PC-9 (cell line): ENCODE results near the gene ZFHX3.

Experiments used
- CTCF ChIP-seq: fragments of 200-600 bp; sonication (generic); conservative IDR thresholded peaks from 2 replicates; pipeline ENCODE4 v1.6.1; 2017; ENCODE audit warnings: mixed run types, antibody characterized with exemption, mild to moderate bottlenecking, moderate library complexity
- EZH2 ChIP-seq: fragments of 200-600 bp; sonication (generic); IDR thresholded peaks from 2 replicates; pipeline ENCODE4 v1.8.0; 2017; ENCODE audit warnings: antibody characterized with exemption, low read depth

GRCh38 chr16:72811876-72812275 is 236.1 kb downstream of the ZFHX3 start:
- TF ChIP-seq CTCF (no peak), EZH2 (no peak)
